ENCODE measurements around the gene KIF1B. TPM values are rescaled to one million over a fixed set of nuclear protein-coding genes. Genes with fewer than 3 reads are reported as not detected.

The KIF1B gene
- 10.5 to 17.0 TPM (median 13.4 TPM) in 5 replicates for total RNA-seq (2022; extraction: Qiagen RNA extraction)

GRCh38 chr1:10209905-10210810, at the start of gene KIF1B:
Gene KIF1B (plus strand): TSS chr1:10210570. CDS start chr1:10232329, 21,759 bp downstream.

DNA sequence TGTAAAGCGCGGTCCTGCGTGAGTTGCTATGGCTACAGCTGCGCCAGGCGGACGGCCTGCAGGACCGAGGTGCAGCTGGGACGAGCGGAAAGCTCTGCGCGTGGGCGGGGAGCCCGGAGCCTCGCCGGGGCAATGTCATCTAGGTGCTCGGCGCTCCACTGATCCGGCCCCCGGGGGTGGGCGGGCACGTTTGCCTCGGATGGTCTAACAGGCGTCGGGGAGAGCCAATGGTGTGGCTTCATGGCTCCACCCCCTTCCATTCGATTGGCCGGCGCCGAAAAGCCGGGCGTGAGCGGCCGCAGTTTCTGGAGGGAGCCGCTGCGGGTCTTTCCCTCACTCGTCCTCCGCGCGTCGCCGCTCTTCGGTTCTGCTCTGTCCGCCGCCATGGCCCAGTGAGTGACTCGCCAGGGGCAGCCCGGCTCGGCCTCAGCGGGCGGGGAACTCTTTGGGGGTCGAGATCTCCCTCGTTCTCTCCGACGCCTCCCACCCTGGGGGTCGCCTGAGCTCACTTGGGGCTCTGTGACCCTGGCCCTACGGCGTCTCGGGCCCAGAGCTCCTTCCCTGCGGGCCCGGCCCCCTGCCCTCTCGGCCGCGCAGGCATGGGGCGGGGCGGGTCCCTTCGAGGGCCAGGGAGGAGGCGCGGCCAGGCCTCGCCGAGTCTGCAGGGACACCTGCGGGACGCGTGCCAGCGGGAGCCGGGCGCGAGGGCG, 188.5 kb downstream of the KIF1B start, which contains the start of gene PGD:
Gene PGD, plus strand, starts transcription at position 331 of the 710 bp plus-strand sequence. Its CDS starts 54 bp downstream, at position 385.

GRCh38 chr1:10430216-10431069, 220.1 kb downstream of the KIF1B start, which contains the start of gene CENPS:
Gene CENPS (plus strand): TSS chr1:10430433. CDS start chr1:10430518, 85 bp downstream.

Other genes with a start within 250 kb of the KIF1B start
- gene RBP7, start 213.3 kb upstream of the KIF1B start, total RNA-seq (2022; extraction: Qiagen RNA extraction): 5.2 to 6.9 TPM (median 5.6 TPM) in 5 replicates
- 11.4 to 13.8 TPM (median 12.8 TPM) in 5 replicates for gene UBE4B, start 177.6 kb upstream of the KIF1B start, total RNA-seq (2022; extraction: Qiagen RNA extraction)
- gene PGD, start 188.5 kb downstream of the KIF1B start, total RNA-seq (2022; extraction: Qiagen RNA extraction): 1,044 to 1,330 TPM (median 1,108 TPM) in 5 replicates
- 26.5 to 30.3 TPM (median 29.4 TPM) in 5 replicates for gene CENPS, start 219.9 kb downstream of the KIF1B start, total RNA-seq (2022; extraction: Qiagen RNA extraction)
- gene CORT, start 239.5 kb downstream of the KIF1B start, total RNA-seq (2022; extraction: Qiagen RNA extraction): 0.13 to 0.38 TPM (median 0.24 TPM) in 5 replicates